Panc1 (cell line): Measurements from ENCODE around the gene CIBAR2.

Source experiments
- POLR2AphosphoS5 ChIP-seq: IDR thresholded peaks from 2 replicates; pipeline ENCODE4 v1.6.1; 2012; ENCODE audit warnings: mild to moderate bottlenecking, low read depth, low read length, moderate library complexity
- TCF7L2 ChIP-seq: IDR thresholded peaks from 2 replicates; pipeline ENCODE4 v1.6.1; 2011; ENCODE audit warnings: mild to moderate bottlenecking, low read depth, low read length, inconsistent platforms
- TF ChIP-seq, protein P1 (sequence below): fragments of 450-650 bp; IDR thresholded peaks from 2 replicates; pipeline ENCODE4 v1.5.1; 2017; ENCODE audit warnings: mild to moderate bottlenecking
- TF ChIP-seq, protein P2 (sequence below), 2 experiments: IDR thresholded peaks; 2 replicates each; pipeline ENCODE4 v1.6.1; 2011 to 2012; ENCODE audit warnings: low read depth in 2 of 2, control low read depth in 1 of 2, low read length in 1 of 2, mild to moderate bottlenecking in 1 of 2, moderate library complexity in 1 of 2; ENCODE audit not compliant: insufficient read depth in 1 of 2

DNA sequence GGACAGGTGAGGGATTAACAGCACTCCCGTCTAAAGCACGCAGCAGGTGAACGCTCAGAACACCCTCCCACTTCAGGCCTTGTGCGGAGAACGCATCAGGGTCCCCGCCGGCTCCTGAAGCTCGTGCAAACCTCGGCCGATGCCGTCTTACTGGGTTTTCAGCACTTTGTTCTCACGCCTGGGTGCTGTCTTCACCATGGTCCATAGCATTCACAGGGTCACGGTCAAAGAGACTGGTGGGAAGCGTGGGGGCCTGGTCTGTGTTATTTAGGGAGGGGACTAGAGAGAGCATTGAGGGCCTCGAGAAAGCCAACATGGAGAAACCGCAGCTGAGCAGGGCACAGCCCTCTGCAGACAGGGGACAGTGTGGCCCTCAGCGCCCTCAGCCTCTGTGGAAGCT, 26.6 kb downstream of the CIBAR2 start:
- TF ChIP-seq, protein P1, sequence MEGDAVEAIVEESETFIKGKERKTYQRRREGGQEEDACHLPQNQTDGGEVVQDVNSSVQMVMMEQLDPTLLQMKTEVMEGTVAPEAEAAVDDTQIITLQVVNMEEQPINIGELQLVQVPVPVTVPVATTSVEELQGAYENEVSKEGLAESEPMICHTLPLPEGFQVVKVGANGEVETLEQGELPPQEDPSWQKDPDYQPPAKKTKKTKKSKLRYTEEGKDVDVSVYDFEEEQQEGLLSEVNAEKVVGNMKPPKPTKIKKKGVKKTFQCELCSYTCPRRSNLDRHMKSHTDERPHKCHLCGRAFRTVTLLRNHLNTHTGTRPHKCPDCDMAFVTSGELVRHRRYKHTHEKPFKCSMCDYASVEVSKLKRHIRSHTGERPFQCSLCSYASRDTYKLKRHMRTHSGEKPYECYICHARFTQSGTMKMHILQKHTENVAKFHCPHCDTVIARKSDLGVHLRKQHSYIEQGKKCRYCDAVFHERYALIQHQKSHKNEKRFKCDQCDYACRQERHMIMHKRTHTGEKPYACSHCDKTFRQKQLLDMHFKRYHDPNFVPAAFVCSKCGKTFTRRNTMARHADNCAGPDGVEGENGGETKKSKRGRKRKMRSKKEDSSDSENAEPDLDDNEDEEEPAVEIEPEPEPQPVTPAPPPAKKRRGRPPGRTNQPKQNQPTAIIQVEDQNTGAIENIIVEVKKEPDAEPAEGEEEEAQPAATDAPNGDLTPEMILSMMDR = no peak
- TF ChIP-seq, protein P2, sequence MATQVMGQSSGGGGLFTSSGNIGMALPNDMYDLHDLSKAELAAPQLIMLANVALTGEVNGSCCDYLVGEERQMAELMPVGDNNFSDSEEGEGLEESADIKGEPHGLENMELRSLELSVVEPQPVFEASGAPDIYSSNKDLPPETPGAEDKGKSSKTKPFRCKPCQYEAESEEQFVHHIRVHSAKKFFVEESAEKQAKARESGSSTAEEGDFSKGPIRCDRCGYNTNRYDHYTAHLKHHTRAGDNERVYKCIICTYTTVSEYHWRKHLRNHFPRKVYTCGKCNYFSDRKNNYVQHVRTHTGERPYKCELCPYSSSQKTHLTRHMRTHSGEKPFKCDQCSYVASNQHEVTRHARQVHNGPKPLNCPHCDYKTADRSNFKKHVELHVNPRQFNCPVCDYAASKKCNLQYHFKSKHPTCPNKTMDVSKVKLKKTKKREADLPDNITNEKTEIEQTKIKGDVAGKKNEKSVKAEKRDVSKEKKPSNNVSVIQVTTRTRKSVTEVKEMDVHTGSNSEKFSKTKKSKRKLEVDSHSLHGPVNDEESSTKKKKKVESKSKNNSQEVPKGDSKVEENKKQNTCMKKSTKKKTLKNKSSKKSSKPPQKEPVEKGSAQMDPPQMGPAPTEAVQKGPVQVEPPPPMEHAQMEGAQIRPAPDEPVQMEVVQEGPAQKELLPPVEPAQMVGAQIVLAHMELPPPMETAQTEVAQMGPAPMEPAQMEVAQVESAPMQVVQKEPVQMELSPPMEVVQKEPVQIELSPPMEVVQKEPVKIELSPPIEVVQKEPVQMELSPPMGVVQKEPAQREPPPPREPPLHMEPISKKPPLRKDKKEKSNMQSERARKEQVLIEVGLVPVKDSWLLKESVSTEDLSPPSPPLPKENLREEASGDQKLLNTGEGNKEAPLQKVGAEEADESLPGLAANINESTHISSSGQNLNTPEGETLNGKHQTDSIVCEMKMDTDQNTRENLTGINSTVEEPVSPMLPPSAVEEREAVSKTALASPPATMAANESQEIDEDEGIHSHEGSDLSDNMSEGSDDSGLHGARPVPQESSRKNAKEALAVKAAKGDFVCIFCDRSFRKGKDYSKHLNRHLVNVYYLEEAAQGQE (IDR thresholded peaks at IDR 0.05; ENCODE audit: insufficient read depth in 1 of 2, low read depth in 2 of 2, low read length in 1 of 2) = no peak
- no peak for TF ChIP-seq POLR2AphosphoS5
- TF ChIP-seq TCF7L2 = no peak
